ENCODE data around the gene HOXB2. TPM values are rescaled to one million over a fixed set of nuclear protein-coding genes. Genes with fewer than 3 reads are reported as not detected.
"Not testable (repeated sequence)": the region's sequence is repeated elsewhere in the genome, so short reads cannot be mapped to it uniquely, and the experiment has no call there.

Gene HOXB2
- total RNA-seq, 6 experiments from 2014 or later: 1.1 to 1.9 (median 1.5) TPM

DNA sequence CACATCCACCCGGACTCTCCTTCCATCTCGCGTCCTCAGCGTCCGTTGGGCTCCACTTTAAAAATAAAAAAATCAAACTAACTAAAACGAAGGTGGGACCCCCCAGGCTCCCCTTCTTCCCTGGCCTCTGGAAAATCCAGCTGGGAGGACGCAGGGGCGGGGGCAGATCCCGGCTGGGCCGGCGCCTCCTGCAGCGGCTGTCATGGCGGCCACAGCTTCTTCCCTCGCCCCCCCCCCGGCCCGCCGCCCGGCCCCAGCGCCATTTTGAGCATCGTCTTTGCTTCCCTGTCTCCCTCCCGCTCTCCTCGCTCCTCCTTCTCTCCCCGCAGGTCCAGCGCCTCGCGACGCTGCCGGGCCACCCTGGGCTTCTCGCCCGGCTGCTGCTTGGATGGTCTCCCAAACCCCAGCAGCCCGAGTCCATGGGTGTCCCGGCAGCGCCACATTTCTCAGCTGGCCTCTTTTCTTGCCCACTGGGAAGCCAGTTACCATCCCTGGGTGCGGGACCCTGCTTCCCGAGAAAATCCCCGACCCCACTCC lies 3.3 kb downstream of the HOXB2 start:
- no peaks in the 10 kb centered on the region for H3K4me1 ChIP-seq
- intact Hi-C loops (cut with DNase I): no loop called here
- H3K9me3 ChIP-seq: no peaks in the 10 kb centered on the region
- ATAC-seq (peak in 3 of 4 donors; percentile 21 to 34 (median 31)), DNase-seq (no peak)
- H3K36me3 ChIP-seq: no peaks in the 10 kb centered on the region
- no peak for TF ChIP-seq POLR2A (IDR thresholded peaks at IDR 0.05)
- TF ChIP-seq, protein P1, sequence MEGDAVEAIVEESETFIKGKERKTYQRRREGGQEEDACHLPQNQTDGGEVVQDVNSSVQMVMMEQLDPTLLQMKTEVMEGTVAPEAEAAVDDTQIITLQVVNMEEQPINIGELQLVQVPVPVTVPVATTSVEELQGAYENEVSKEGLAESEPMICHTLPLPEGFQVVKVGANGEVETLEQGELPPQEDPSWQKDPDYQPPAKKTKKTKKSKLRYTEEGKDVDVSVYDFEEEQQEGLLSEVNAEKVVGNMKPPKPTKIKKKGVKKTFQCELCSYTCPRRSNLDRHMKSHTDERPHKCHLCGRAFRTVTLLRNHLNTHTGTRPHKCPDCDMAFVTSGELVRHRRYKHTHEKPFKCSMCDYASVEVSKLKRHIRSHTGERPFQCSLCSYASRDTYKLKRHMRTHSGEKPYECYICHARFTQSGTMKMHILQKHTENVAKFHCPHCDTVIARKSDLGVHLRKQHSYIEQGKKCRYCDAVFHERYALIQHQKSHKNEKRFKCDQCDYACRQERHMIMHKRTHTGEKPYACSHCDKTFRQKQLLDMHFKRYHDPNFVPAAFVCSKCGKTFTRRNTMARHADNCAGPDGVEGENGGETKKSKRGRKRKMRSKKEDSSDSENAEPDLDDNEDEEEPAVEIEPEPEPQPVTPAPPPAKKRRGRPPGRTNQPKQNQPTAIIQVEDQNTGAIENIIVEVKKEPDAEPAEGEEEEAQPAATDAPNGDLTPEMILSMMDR (IDR thresholded peaks at IDR 0.05): no peak
- peak overlapping the region; percentile 42 to 56 (median 45) for H3K4me3 ChIP-seq
- peak overlapping the region; percentile 64 to 78 (median 75) for H3K27ac ChIP-seq
- H3K27me3 ChIP-seq: peaks cover 0 to 11% of the 10 kb centered on the region in 2 donors
- 9% methylated on average over 23 of the region's 36 CpGs for WGBS (ENCODE audit: insufficient coverage, low coverage, low lambda C conversion rate, missing lambda C conversion rate)

DNA sequence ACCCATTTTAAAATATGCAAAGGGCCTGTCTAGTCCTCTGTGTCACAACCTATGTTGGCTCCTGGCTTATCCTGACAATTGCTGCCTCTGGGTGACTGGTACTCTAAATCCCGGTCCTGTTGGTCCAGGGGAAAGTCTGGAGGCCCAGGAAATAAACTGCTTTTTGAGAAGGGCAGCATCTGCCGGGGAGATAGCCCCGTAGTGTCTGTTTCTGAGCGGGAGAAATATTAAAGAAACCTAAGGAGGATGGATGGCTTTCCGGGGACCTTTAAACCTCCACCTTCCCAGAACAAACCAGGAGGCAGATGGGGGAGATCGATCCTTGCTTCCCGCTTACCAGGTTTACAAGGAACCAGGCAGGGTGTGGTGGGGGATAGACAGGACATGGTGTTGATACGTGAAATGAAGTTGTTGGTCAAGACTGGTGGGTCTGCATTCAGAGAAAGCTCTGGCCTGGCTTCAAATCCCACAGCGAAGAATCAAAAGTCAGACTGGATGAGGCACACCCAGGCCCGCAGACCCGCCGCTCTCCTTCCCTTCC lies 3.8 kb downstream of the HOXB2 start:
- TF ChIP-seq, protein P1 (IDR thresholded peaks at IDR 0.05): no peak
- no peak for TF ChIP-seq POLR2A (IDR thresholded peaks at IDR 0.05)
- WGBS (ENCODE audit: insufficient coverage, low coverage, low lambda C conversion rate, missing lambda C conversion rate): 14% methylated on average over 12 of the region's 12 CpGs
- H3K27ac ChIP-seq: peak overlapping the region; percentile 64 to 78 (median 75)
- ATAC-seq (peak in 1 of 4 donors; percentile 14), DNase-seq (no peak)
- H3K4me3 ChIP-seq: peak overlapping the region; percentile 42 to 56 (median 45)
- H3K36me3 ChIP-seq: no peaks in the 10 kb centered on the region
- intact Hi-C loops (cut with DNase I): no loop called here
- no peaks in the 10 kb centered on the region for H3K9me3 ChIP-seq
- H3K27me3 ChIP-seq: peaks cover 0 to 11% of the 10 kb centered on the region in 2 donors
- H3K4me1 ChIP-seq: no peaks in the 10 kb centered on the region

DNA sequence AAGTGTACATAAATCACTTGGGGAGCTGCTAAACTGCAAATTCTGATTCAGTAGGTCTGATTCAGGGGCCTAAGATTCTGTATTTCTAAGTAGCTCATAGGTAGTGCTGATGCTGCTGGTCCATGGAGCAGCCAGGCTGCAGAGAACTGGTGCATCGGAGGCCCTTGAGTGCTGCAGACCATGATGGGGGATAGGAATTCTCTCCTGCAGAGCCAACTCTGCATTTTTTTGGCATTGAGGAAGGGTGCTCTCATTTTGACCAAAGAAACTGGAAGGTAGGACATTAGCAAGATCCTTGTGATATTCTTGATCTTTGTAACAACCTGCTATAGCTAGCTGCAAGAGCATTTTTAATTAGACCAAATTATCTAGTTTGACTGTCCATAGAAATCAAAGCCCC lies 4.7 kb downstream of the HOXB2 start:
- Histone ChIP-seq H3K27ac (no peak overlapping the region), H3K9me3 (no peaks in the 10 kb centered on the region), H3K27me3 (peaks cover 0 to 11% of the 10 kb centered on the region in 2 donors), H3K4me1 (no peaks in the 10 kb centered on the region), H3K36me3 (no peaks in the 10 kb centered on the region), H3K4me3 (no peak overlapping the region)
- no peak for ATAC-seq
- no peak for DNase-seq
- intact Hi-C loops (cut with DNase I): no loop called here
- no peak for TF ChIP-seq POLR2A (IDR thresholded peaks at IDR 0.05)
- WGBS (ENCODE audit: insufficient coverage, low coverage, low lambda C conversion rate, missing lambda C conversion rate): no CpG with 5 or more reads among the region's 1 CpG

DNA sequence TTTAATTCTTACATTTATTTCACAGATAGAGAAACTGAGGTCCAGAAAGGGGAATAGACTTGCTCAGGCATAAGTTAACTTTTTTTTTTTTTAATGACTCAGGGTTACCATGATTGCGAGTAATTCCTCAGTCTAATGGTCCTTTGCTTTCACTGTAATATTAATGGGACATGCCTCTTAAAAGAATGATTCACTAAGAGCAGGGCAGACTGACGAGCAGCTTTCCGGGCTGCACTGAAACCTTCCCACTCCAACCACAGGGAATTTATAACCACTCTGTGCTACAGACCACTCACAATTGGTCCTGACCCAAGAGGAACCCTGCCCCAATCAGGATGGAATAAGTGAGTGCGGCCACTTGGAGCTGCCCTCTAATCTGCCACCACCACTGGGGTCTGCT lies 5.7 kb downstream of the HOXB2 start:
- Histone ChIP-seq H3K27me3 (peaks cover 0 to 11% of the 10 kb centered on the region in 2 donors), H3K36me3 (no peaks in the 10 kb centered on the region), H3K9me3 (no peaks in the 10 kb centered on the region), H3K4me3 (no peak overlapping the region), H3K27ac (no peak overlapping the region), H3K4me1 (no peaks in the 10 kb centered on the region)
- intact Hi-C loops (cut with DNase I): no loop called here
- DNase-seq (no peak), ATAC-seq (no peak)
- TF ChIP-seq, protein P1 (IDR thresholded peaks at IDR 0.05): no peak
- WGBS (ENCODE audit: insufficient coverage, low coverage, low lambda C conversion rate, missing lambda C conversion rate): 76% methylated on average over 3 of the region's 4 CpGs

DNA sequence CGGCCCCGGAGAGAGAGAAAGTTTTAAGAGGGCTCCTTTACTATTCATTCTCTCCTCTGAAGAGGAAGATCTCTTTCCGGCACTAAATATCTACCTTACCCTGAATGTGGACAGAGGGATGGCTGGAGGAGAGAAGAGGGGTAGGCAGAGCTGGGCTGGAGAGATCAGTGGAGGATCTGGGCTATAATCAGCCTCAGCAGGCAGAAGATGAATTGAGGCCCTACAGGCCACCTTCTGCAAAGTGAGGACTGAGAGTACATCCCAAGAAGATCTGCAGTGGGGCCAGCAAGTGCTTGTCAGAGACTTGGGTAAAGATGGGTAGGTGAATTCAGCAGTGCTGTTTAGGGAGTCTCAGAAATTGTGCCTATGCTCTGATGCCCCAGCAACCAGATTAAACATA lies 7.6 kb downstream of the HOXB2 start:
- Histone ChIP-seq H3K9me3 (no peaks in the 10 kb centered on the region), H3K27ac (no peak overlapping the region), H3K4me1 (no peaks in the 10 kb centered on the region), H3K36me3 (no peaks in the 10 kb centered on the region), H3K4me3 (no peak overlapping the region), H3K27me3 (peaks cover 0 to 10% of the 10 kb centered on the region in 2 donors)
- 93% methylated on average over 3 of the region's 3 CpGs for WGBS (ENCODE audit: insufficient coverage, low coverage, low lambda C conversion rate, missing lambda C conversion rate)
- no peak for ATAC-seq
- intact Hi-C loops (cut with DNase I): no loop called here
- TF ChIP-seq, protein P1 (IDR thresholded peaks at IDR 0.05): no peak
- no peak for TF ChIP-seq POLR2A (IDR thresholded peaks at IDR 0.05)
- no peak for DNase-seq

DNA sequence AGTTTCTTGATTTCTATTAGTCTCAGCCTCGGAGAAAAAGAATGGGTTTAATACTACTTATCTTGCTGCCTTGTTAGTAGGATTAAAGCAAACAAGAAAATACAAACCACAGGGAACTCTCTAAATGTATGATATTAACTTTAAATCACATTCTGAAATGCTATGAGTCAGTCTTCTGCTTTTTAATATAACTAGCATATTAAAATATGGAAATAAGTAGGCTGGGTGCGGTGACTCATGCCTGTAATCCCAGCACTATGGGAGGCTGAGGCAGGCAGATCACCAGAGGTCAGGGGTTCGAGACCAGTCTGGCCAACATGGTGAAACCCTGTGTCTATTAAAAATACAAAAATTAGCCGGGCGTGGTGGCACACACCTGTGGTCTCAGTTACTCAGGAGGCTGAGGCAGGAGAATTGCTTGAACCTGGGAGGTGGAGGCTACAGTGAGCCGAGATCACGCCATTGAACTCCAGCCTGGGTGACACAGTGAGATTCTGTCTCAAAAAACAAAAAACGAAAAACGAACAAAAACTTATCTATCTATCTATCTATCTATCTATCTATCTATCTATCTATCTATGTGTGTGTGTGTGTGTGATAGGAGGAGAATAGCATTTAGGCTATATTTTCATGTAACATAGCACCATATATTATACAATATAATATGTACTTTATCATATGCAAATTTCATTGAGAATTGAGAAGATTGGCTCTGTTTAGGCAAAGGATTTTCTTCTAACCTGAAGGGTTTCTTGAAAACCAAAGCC lies 8.9 kb downstream of the HOXB2 start:
- H3K27me3 ChIP-seq; H3K9me3 ChIP-seq; DNase-seq; intact Hi-C loops (cut with DNase I); ATAC-seq; H3K36me3 ChIP-seq; H3K27ac ChIP-seq; H3K4me3 ChIP-seq; H3K4me1 ChIP-seq: not testable (repeated sequence)
- WGBS (ENCODE audit: insufficient coverage, low coverage, low lambda C conversion rate, missing lambda C conversion rate): 53% methylated on average over 7 of the region's 9 CpGs

Data from right lobe of liver (tissue), 6 donors.